T-cell (primary cell): ENCODE results near the gene UBE2B. TPM values are rescaled to one million over a fixed set of nuclear protein-coding genes. Genes with fewer than 3 reads are reported as not detected.
A peak's percentile ranks its signal among the peaks of the same experiment; 100 is the strongest.
"Not testable (repeated sequence)": the region's sequence is repeated elsewhere in the genome, so short reads cannot be mapped to it uniquely, and the experiment has no call there.

Experiments used
- ATAC-seq, 4 experiments: fragments of 200-7000 bp in 3 of 4; fragments of 150-1000 bp in 1 of 4; cut with Tn5 transposase; replicated peaks in 1 of 4; 1 replicate in 3 of 4; 2 replicates in 1 of 4; pipeline ENCODE4 v1.10.0; 2021; ENCODE audit warnings: moderate library complexity in 3 of 4, mild to moderate bottlenecking in 2 of 4, moderate number of reproducible peaks in 1 of 4
- CTCF ChIA-PET, 2 donors: fragments of 300-600 bp; sonication (Branson Sonifier 250); formaldehyde crosslinking; loops; one replicate each; lab custom pipeline; 2022; ENCODE audit warnings: antibody characterized with exemption in 2 of 2; lab: Charles Lee
- POLR2A ChIA-PET, 2 donors: fragments of 300-600 bp; sonication (Branson Sonifier 250); formaldehyde crosslinking; loops; one replicate each; lab custom pipeline; 2022; ENCODE audit warnings: antibody characterized with exemption in 2 of 2; lab: Charles Lee
- DNase-seq, 35 experiments: peaks; one replicate each; pipeline versions ENCODE4 v3.0.0 to v3.0.0-alpha.2; 2013 to 2023
- H3K27ac ChIP-seq: one replicate; pipeline ENCODE4 v1.5.1; 2013; ENCODE audit warnings: low read length
- H3K27me3 ChIP-seq, 2 experiments: replicated peaks in 1 of 2; 1 replicate in 1 of 2; 2 replicates in 1 of 2; pipeline versions ENCODE4 v1.6.1 to v1.7.0; 2013; ENCODE audit warnings: low read length in 1 of 2, mixed read lengths in 1 of 2; ENCODE audit not compliant: control insufficient read depth in 2 of 2, insufficient read depth in 2 of 2; ENCODE audit errors: extremely low read depth in 1 of 2
- H3K36me3 ChIP-seq, 2 donors: 1 replicate in 1 of 2; 2 replicates in 1 of 2; pipeline versions ENCODE4 v1.6.1 to v1.7.0; 2013; ENCODE audit warnings: low read length in 1 of 2; ENCODE audit not compliant: control insufficient read depth in 2 of 2, insufficient read depth in 1 of 2; ENCODE audit errors: extremely low read depth in 1 of 2
- H3K4me1 ChIP-seq, 2 experiments: 1 replicate in 1 of 2; 2 replicates in 1 of 2; pipeline versions ENCODE4 v1.6.1 to v1.7.0; 2013; ENCODE audit warnings: low read length in 2 of 2, mixed read lengths in 1 of 2; ENCODE audit not compliant: insufficient read depth in 2 of 2, control insufficient read depth in 1 of 2; ENCODE audit errors: extremely low read depth in 1 of 2
- H3K4me3 ChIP-seq, 2 donors: 1 replicate in 1 of 2; 2 replicates in 1 of 2; pipeline versions ENCODE4 v1.5.1 to v1.7.0; 2013; ENCODE audit warnings: mild to moderate bottlenecking in 2 of 2, low read length in 1 of 2, moderate library complexity in 1 of 2; ENCODE audit not compliant: control insufficient read depth in 1 of 2; ENCODE audit errors: extremely low read depth in 1 of 2
- H3K9me3 ChIP-seq: 2 replicates; pipeline ENCODE4 v1.7.0; 2013
- H3K27ac Mint-ChIP-seq, 2 donors: one replicate each; pipeline ENCODE4 v1.8.0; 2020 to 2021; ENCODE audit warnings: mild to moderate bottlenecking in 2 of 2, mixed read lengths in 2 of 2
- H3K27me3 Mint-ChIP-seq, 2 donors: one replicate each; pipeline ENCODE4 v1.8.0; 2021 to 2022; ENCODE audit warnings: mixed read lengths in 2 of 2
- H3K36me3 Mint-ChIP-seq: one replicate; pipeline ENCODE4 v1.8.0; 2021; ENCODE audit warnings: mixed read lengths
- H3K4me1 Mint-ChIP-seq, 3 donors: one replicate each; pipeline ENCODE4 v1.8.0; 2020 to 2022; ENCODE audit warnings: mixed read lengths in 3 of 3, mild to moderate bottlenecking in 1 of 3
- H3K4me3 Mint-ChIP-seq, 3 donors: one replicate each; pipeline ENCODE4 v1.8.0; 2020 to 2022; ENCODE audit warnings: mild to moderate bottlenecking in 3 of 3, mixed read lengths in 3 of 3, moderate library complexity in 3 of 3
- H3K9me3 Mint-ChIP-seq, 3 donors: one replicate each; pipeline ENCODE4 v1.8.0; 2020 to 2022; ENCODE audit warnings: mixed read lengths in 3 of 3
- WGBS: methylation state at CpG from one replicate; pipeline ENCODE4 v1.1.5; 2013; ENCODE audit warnings: missing lambda C conversion rate; ENCODE audit not compliant: insufficient coverage; 5-methylcytosine and 5-hydroxymethylcytosine counted together
- total RNA-seq, 35 experiments: library from RNA in 6 of 35; stranded (reverse) in 6 of 35; fragments of 120-200 nt in 1 of 35; gene quantifications; one replicate each; pipeline versions ENCODE4 v1.2.1 to v1.2.4 and lab custom pipeline; 2013 to 2026

UBE2B gene
- 100 to 1,000 TPM in 3 of 5 donors, 10 to 100 TPM in 2; 97.2 to 135 (median 101) TPM for total RNA-seq
- total RNA-seq (2013), result 91.6 TPM
- total RNA-seq (lab: John Stamatoyannopoulos, UW), result 29.5 to 125 (median 54.9) reads per million in 29 experiments

- H3K27me3 Mint-ChIP-seq, result peaks cover 0 to 2% of the 10 kb centered on the region in 2 donors
- H3K36me3 ChIP-seq, result peaks cover 0 to 11% of the 10 kb centered on the region in 2 donors
- peak within 1 kb of the TSS; percentile 99 for H3K27ac ChIP-seq
- H3K36me3 Mint-ChIP-seq, result peaks cover 18% of the 10 kb centered on the region
- H3K27ac Mint-ChIP-seq, result peak within 1 kb of the TSS; percentile 100
- peaks cover 58 to 64% (median 60%) of the 10 kb centered on the region in 3 donors for H3K4me1 Mint-ChIP-seq
- CTCF ChIA-PET, result interaction anchor here (0.6 to 1.3 kb wide), 7 partner anchors 10 to 216 kb away, joined by 3 to 5 read pairs (median 3); partner anchors contain the start of genes CDKN2AIPNL (in 1 of the 2) and PPP2CA (in 1 of the 2)
- POLR2A ChIA-PET, result interaction anchor here (0.5 to 1.2 kb wide), 14 partner anchors 8 to 476 kb away, joined by 3 to 7 read pairs (median 4); partner anchors contain the start of gene PPP2CA (in 1 of the 2)
- H3K4me3 ChIP-seq, result peak within 1 kb of the TSS; percentile 94 to 99
- H3K9me3 ChIP-seq, result no peaks in the 10 kb centered on the region
- peaks cover 28 to 34% of the 10 kb centered on the region in 2 experiments for H3K4me1 ChIP-seq
- H3K4me3 Mint-ChIP-seq, result peak within 1 kb of the TSS; percentile 97 to 98 (median 97)
- DNase-seq, result peak; percentile 94 to 99 (median 97)
- under 1% methylated on average over 59 of the region's 74 CpGs for WGBS
- H3K9me3 Mint-ChIP-seq, result no peaks in the 10 kb centered on the region
- peak; percentile 79 to 83 (median 80) for ATAC-seq
- no peaks in the 10 kb centered on the region for H3K27me3 ChIP-seq
Measured at GRCh38 chr5:134370871-134371833, at the start of gene UBE2B. TSS of gene UBE2B (plus strand) at chr5:134371569. CDS start at chr5:134371596, 27 bp downstream.

DNA sequence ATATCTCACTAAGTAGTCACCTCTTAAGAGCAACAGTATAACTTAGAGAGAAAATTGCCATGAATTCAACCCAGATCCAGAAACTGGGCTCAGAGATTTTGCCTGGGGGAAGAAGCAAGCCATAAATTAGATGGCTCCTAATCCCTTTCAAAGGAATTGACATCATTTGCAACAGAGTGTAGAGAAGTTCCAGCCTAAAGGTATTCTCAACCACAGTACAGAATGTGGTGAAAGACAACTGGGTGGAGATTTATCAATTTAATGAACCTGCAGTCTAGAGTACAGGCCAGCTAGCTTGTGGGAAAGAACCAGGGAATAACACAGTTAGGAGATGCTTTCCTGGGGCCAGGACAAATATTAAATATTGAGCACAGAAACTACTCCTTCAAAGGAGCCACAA lies 44.0 kb upstream of the UBE2B start:
- Mint-ChIP-seq H3K27ac (no peak overlapping the region), H3K4me1 (no peaks in the 10 kb centered on the region), H3K4me3 (no peak overlapping the region), H3K36me3 (peaks cover 4% of the 10 kb centered on the region), H3K9me3 (peaks cover 7 to 20% (median 13%) of the 10 kb centered on the region in 3 donors), H3K27me3 (no peaks in the 10 kb centered on the region)
- no peak overlapping the region for H3K27ac ChIP-seq
- no peaks in the 10 kb centered on the region for H3K27me3 ChIP-seq
- H3K9me3 ChIP-seq, result no peaks in the 10 kb centered on the region
- H3K4me3 ChIP-seq, result no peak overlapping the region
- H3K36me3 ChIP-seq, result no peaks in the 10 kb centered on the region
- ChIA-PET CTCF (no interaction called here), POLR2A (interaction anchor here in 1 of 2 donors (1.1 kb wide), 1 partner anchor 224 kb away, joined by 3 read pairs; no protein-coding TSS in a partner anchor)
- no peaks in the 10 kb centered on the region for H3K4me1 ChIP-seq
- DNase-seq, result no peak
- no peak for ATAC-seq

DNA sequence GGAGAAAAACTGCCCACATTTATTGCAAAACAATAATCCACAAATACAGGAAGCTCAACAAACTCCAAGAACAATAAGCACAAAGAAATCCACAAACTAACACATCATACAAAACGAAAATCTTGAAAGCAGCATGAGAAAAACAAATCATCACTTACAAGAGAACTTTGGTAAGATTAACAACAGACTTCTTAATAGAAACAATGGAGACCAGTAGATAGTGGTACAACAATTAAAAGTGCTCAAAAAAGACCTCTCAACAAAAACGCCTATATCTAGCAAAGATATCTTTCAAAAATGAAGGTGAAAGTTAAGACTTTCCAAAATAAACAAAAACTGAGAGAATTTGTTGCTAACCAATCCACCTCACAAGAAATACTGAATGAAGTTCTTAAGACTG lies 42.8 kb upstream of the UBE2B start:
- WGBS, result no CpG with 5 or more reads among the region's 2 CpGs
- POLR2A ChIA-PET, result interaction anchor here in 1 of 2 donors (0.7 kb wide), 1 partner anchor 13 kb away, joined by 3 read pairs; no protein-coding TSS in a partner anchor
- no peaks in the 10 kb centered on the region for H3K9me3 ChIP-seq
- H3K27ac ChIP-seq, result no peak overlapping the region
- ATAC-seq (no peak), DNase-seq (no peak)
- no peaks in the 10 kb centered on the region for H3K4me1 ChIP-seq
- peaks cover 7 to 30% (median 21%) of the 10 kb centered on the region in 3 donors for H3K9me3 Mint-ChIP-seq
- CTCF ChIA-PET, result no interaction called here
- H3K27ac Mint-ChIP-seq, result no peak overlapping the region
- no peaks in the 10 kb centered on the region for H3K27me3 Mint-ChIP-seq
- H3K4me3 ChIP-seq, result no peak overlapping the region
- no peaks in the 10 kb centered on the region for H3K4me1 Mint-ChIP-seq
- H3K36me3 ChIP-seq, result no peaks in the 10 kb centered on the region
- no peaks in the 10 kb centered on the region for H3K27me3 ChIP-seq
- peaks cover 4% of the 10 kb centered on the region for H3K36me3 Mint-ChIP-seq
- no peak overlapping the region for H3K4me3 Mint-ChIP-seq

GRCh38 chr5:134336833-134337232 lies 34.5 kb upstream of the UBE2B start:
- whole genome bisulfite sequencing, result 86% methylated on average over 5 of the region's 6 CpGs
- H3K4me3 ChIP-seq, H3K9me3 ChIP-seq, H3K36me3 Mint-ChIP-seq, H3K4me1 Mint-ChIP-seq, H3K4me3 Mint-ChIP-seq, H3K27ac ChIP-seq, H3K27me3 ChIP-seq, H3K27ac Mint-ChIP-seq, DNase-seq, H3K4me1 ChIP-seq, H3K27me3 Mint-ChIP-seq, ATAC-seq, H3K36me3 ChIP-seq, POLR2A ChIA-PET: not testable (repeated sequence)
- peaks cover 10 to 29% (median 18%) of the 10 kb centered on the region in 3 donors for H3K9me3 Mint-ChIP-seq
- CTCF ChIA-PET, result interaction anchor here in 1 of 2 donors (0.6 kb wide), 1 partner anchor 90 kb away, joined by 3 read pairs; no protein-coding TSS in a partner anchor

DNA sequence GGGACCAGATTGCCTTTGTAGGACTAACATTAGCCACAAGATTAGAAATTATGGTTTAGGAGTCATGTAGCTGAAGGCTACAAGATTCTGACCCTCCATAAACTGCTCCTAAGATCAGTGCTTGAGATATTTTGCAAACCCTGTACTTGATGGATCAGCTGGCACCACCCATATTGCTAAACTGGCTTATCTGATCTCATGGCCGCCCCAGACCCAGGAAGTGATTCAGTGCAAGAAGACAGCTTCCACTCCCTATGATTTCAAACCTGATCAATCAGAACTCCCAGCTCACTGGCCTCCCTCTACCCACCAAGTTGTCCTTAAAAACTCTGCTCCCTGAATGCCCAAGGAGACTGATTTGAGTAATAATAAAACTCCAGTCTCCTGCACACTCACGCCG lies 27.9 kb upstream of the UBE2B start:
- H3K27me3 ChIP-seq, H3K27ac Mint-ChIP-seq, H3K36me3 Mint-ChIP-seq, H3K9me3 Mint-ChIP-seq, H3K4me1 Mint-ChIP-seq, H3K27me3 Mint-ChIP-seq, CTCF ChIA-PET, H3K36me3 ChIP-seq, H3K4me3 ChIP-seq, DNase-seq, POLR2A ChIA-PET, ATAC-seq, H3K27ac ChIP-seq, H3K9me3 ChIP-seq, H3K4me3 Mint-ChIP-seq, H3K4me1 ChIP-seq: not testable (repeated sequence)
- 89% methylated on average over 3 of the region's 3 CpGs for WGBS

DNA sequence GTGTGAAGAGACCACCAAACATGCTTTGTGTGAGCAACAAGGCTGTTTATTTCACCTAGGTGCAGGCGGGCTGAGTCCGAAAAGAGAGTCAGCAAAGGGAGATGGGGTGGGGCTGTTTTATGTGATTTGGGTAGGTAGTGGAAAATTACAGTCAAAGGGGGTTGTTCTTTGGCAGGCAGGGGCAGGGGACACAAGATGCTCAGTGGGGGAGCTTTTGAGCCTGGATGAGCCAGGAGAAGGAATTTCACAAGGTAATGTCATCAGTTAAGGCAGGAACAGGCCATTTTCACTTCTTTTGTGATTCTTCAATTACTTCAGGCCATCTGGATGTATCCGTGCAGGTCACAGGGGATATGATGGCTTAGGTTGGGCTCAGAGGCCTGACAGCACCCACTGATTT lies 25.9 kb upstream of the UBE2B start:
- H3K4me1 Mint-ChIP-seq, DNase-seq, H3K9me3 ChIP-seq, H3K36me3 ChIP-seq, H3K27ac ChIP-seq, H3K27ac Mint-ChIP-seq, H3K4me1 ChIP-seq, H3K9me3 Mint-ChIP-seq, ATAC-seq, H3K4me3 Mint-ChIP-seq, H3K27me3 Mint-ChIP-seq, H3K36me3 Mint-ChIP-seq, H3K27me3 ChIP-seq, CTCF ChIA-PET, POLR2A ChIA-PET, H3K4me3 ChIP-seq: not testable (repeated sequence)
- WGBS, result 86% methylated on average over 3 of the region's 3 CpGs
